IMR-90 (cell line): ENCODE results near the gene ZNF521. TPM values are rescaled to one million over a fixed set of nuclear protein-coding genes. Genes with fewer than 3 reads are reported as not detected.

Experiments used
- ATAC-seq: fragments of 200-7000 bp; cut with Tn5 transposase; 2 replicates; pipeline ENCODE4 v1.9.1; 2020; ENCODE audit warnings: low read depth, mild to moderate bottlenecking, moderate library complexity
- BruUV-seq: library from RNA; stranded (reverse); fragments of 400-500 nt; replicated peaks from 2 replicates; lab custom pipeline; 2021; lab: Mats Ljungman, UMichigan
- CTCF ChIA-PET: fragments of 300-600 bp; formaldehyde crosslinking; extraction: SDS; loops from one replicate; lab custom pipeline; 2021; ENCODE audit warnings: antibody characterized with exemption; lab: Yijun Ruan, JAX
- POLR2A ChIA-PET: fragments of 300-600 bp; sonication (Branson Sonifier 250); formaldehyde crosslinking; loops from one replicate; lab custom pipeline; 2022; ENCODE audit warnings: antibody characterized with exemption; ENCODE audit not compliant: unreplicated experiment; lab: Charles Lee
- DNase-seq: peaks from one replicate; pipeline ENCODE4 v3.0.0; 2013
- H2AFZ ChIP-seq: replicated peaks from 2 replicates; pipeline ENCODE3; 2013; ENCODE audit warnings: low read length, mild to moderate bottlenecking; ENCODE audit not compliant: poor library complexity
- H2AK5ac ChIP-seq: 2 replicates; pipeline ENCODE4 v1.6.1; 2013; ENCODE audit warnings: low read depth, low read length, inconsistent platforms
- H2AK9ac ChIP-seq: replicated peaks from 2 replicates; pipeline ENCODE3; 2013; ENCODE audit warnings: mild to moderate bottlenecking, low read depth, low read length, moderate library complexity; ENCODE audit not compliant: poor library complexity
- H2BK120ac ChIP-seq: 2 replicates; pipeline ENCODE4 v1.6.1; 2013; ENCODE audit warnings: low read depth, low read length, inconsistent platforms
- H2BK15ac ChIP-seq: 3 replicates; pipeline ENCODE4 v1.6.1; 2013; ENCODE audit warnings: low read depth, low read length, inconsistent platforms
- H2BK20ac ChIP-seq: 2 replicates; pipeline ENCODE4 v1.6.1; 2013; ENCODE audit warnings: low read depth, mild to moderate bottlenecking, inconsistent platforms, low read length, moderate library complexity
- H2BK5ac ChIP-seq: 2 replicates; pipeline ENCODE4 v1.6.1; 2013; ENCODE audit warnings: mild to moderate bottlenecking, low read depth, low read length, inconsistent platforms; ENCODE audit not compliant: poor library complexity, severe bottlenecking
- H3K14ac ChIP-seq: replicated peaks from 2 replicates; pipeline ENCODE4 v1.6.1; 2013; ENCODE audit warnings: low read depth, low read length, inconsistent platforms
- H3K18ac ChIP-seq: 2 replicates; pipeline ENCODE4 v1.6.1; 2013; ENCODE audit warnings: low read depth, low read length, control low read depth
- H3K23ac ChIP-seq: 2 replicates; pipeline ENCODE4 v1.6.1; 2013; ENCODE audit warnings: low read depth, low read length, inconsistent platforms
- H3K27ac ChIP-seq: 2 replicates; pipeline ENCODE4 v1.5.1; 2013; ENCODE audit warnings: mild to moderate bottlenecking, control low read depth, low read length; ENCODE audit not compliant: insufficient read depth
- H3K27me3 ChIP-seq: 2 replicates; pipeline ENCODE4 v1.6.1; 2013; ENCODE audit warnings: low read length; ENCODE audit not compliant: control insufficient read depth, insufficient read depth
- H3K36me3 ChIP-seq: 2 replicates; pipeline ENCODE4 v1.6.1; 2013; ENCODE audit warnings: low read length, mixed read lengths; ENCODE audit not compliant: control insufficient read depth, insufficient read depth
- H3K4ac ChIP-seq: 2 replicates; pipeline ENCODE4 v1.6.1; 2013; ENCODE audit warnings: low read depth, low read length, inconsistent platforms
- H3K4me1 ChIP-seq: 2 replicates; pipeline ENCODE4 v1.6.1; 2013; ENCODE audit warnings: low read length, mixed read lengths; ENCODE audit not compliant: control insufficient read depth, insufficient read depth
- H3K4me2 ChIP-seq: 2 replicates; pipeline ENCODE4 v1.6.1; 2013; ENCODE audit warnings: low read depth, mild to moderate bottlenecking, control low read depth, low read length, moderate library complexity
- H3K4me3 ChIP-seq: 2 replicates; pipeline ENCODE4 v1.5.1; 2013; ENCODE audit warnings: low read depth, mild to moderate bottlenecking, control low read depth, low read length, moderate library complexity; ENCODE audit not compliant: insufficient read depth
- H3K56ac ChIP-seq: 2 replicates; pipeline ENCODE4 v1.6.1; 2013; ENCODE audit warnings: low read length, inconsistent platforms; ENCODE audit not compliant: insufficient read depth; ENCODE audit errors: extremely low read depth
- H3K79me1 ChIP-seq, 2 experiments: 2 replicates each; pipeline ENCODE4 v1.6.1; 2013; ENCODE audit warnings: low read length in 2 of 2, inconsistent platforms in 1 of 2, low read depth in 1 of 2
- H3K9ac ChIP-seq: 2 replicates; pipeline ENCODE4 v1.6.1; 2013; ENCODE audit warnings: low read depth, low read length, control low read depth
- H3K9me1 ChIP-seq: 2 replicates; pipeline ENCODE4 v1.6.1; 2013; ENCODE audit warnings: low read length, inconsistent platforms; ENCODE audit not compliant: insufficient read depth
- H3K9me3 ChIP-seq: 2 replicates; pipeline ENCODE4 v1.6.1; 2013; ENCODE audit warnings: low read length; ENCODE audit not compliant: control insufficient read depth, insufficient read depth
- H4K20me1 ChIP-seq: 2 replicates; pipeline ENCODE4 v1.6.1; 2013; ENCODE audit warnings: low read length, inconsistent platforms; ENCODE audit not compliant: insufficient read depth
- H4K5ac ChIP-seq: 2 replicates; pipeline ENCODE4 v1.6.1; 2013; ENCODE audit warnings: mild to moderate bottlenecking, low read depth, low read length, control low read depth
- H4K8ac ChIP-seq, 2 experiments: 2 replicates each; pipeline ENCODE4 v1.6.1; 2013; ENCODE audit warnings: low read depth in 2 of 2, low read length in 2 of 2, control low read depth in 1 of 2, inconsistent platforms in 1 of 2
- H4K91ac ChIP-seq: 2 replicates; pipeline ENCODE4 v1.6.1; 2013; ENCODE audit warnings: low read depth, low read length, inconsistent platforms; ENCODE audit not compliant: insufficient read depth
- CEBPB ChIP-seq: IDR thresholded peaks from 2 replicates; pipeline ENCODE4 v1.6.1; 2012; ENCODE audit warnings: low read depth, low read length, improper control_type of control experiment
- CHD1 ChIP-seq: IDR thresholded peaks from 2 replicates; pipeline ENCODE4 v1.6.1; 2012; ENCODE audit warnings: low read depth, low read length, improper control_type of control experiment
- FOS ChIP-seq: fragments of 150-350 bp; IDR thresholded peaks from 2 replicates; pipeline ENCODE4 v1.6.1; 2016; ENCODE audit warnings: low read depth, low read length
- MAFK ChIP-seq: IDR thresholded peaks from 2 replicates; pipeline ENCODE4 v1.6.1; 2012; ENCODE audit warnings: low read depth, low read length, improper control_type of control experiment
- POLR2A ChIP-seq: IDR thresholded peaks from 2 replicates; pipeline ENCODE4 v1.6.1; 2012; ENCODE audit warnings: mild to moderate bottlenecking, low read depth, low read length
- RAD21 ChIP-seq: IDR thresholded peaks from 2 replicates; pipeline ENCODE4 v1.6.1; 2012; ENCODE audit warnings: low read length, improper control_type of control experiment
- SMC3 ChIP-seq: fragments of 150-350 bp; IDR thresholded peaks from 2 replicates; pipeline ENCODE4 v1.6.1; 2016; ENCODE audit warnings: low read depth, mild to moderate bottlenecking, antibody characterized with exemption, low read length, moderate library complexity
- WGBS, 2 experiments: methylation state at CpG; one replicate each; pipeline versions ENCODE4 v1.1.5 to v1.1.7; 2013; ENCODE audit warnings: missing lambda C conversion rate in 2 of 2; ENCODE audit not compliant: insufficient read length in 1 of 2; ENCODE audit errors: extremely low coverage in 2 of 2; 5-methylcytosine and 5-hydroxymethylcytosine counted together
- dilution Hi-C: fragments of 300-500 bp; cut with HindIII; formaldehyde crosslinking; loops from one replicate; pipeline ENCODE4 v1.14.3; 2018; ENCODE audit warnings: low sequenced_read_pairs; ENCODE audit not compliant: unreplicated experiment
- in situ Hi-C: fragments of 300-500 bp; cut with MboI; formaldehyde crosslinking; loops from 3 replicates; pipeline ENCODE4 v1.14.3; 2019; ENCODE audit warnings: low sequenced_read_pairs, inconsistent platforms, mixed read lengths
- intact Hi-C: fragments of 100-400 bp; cut with micrococcal nuclease; formaldehyde crosslinking; loops from 2 replicates; pipeline ENCODE4 v1.10.0; 2022
- polyA plus RNA-seq, 3 experiments: library from polyadenylated mRNA; depleted of rRNA; stranded (reverse); fragments of >200 nt; gene quantifications; 2 replicates each; pipeline ENCODE4 v1.2.3, GENCODE V29; 2012; ENCODE audit warnings: low replicate concordance in 1 of 3
- total RNA-seq: library from RNA; depleted of rRNA; stranded (reverse); fragments of >200 nt; gene quantifications from 2 replicates; pipeline ENCODE4 v1.2.3, GENCODE V29; 2012
- TF ChIP-seq, protein P1 (sequence below): conservative IDR thresholded peaks from 2 replicates; pipeline ENCODE4 v1.5.1; 2012; ENCODE audit warnings: mild to moderate bottlenecking, low read depth, low read length, improper control_type of control experiment
- TF ChIP-seq, protein P2 (sequence below): fragments of 150-350 bp; IDR thresholded peaks from 2 replicates; pipeline ENCODE4 v1.6.1; 2016; ENCODE audit warnings: low read depth, mild to moderate bottlenecking, low read length, moderate library complexity, borderline replicate concordance

The ZNF521 gene
- total and polyA plus RNA-seq, 2 of the 4 experiments (the other 2 are of a cell fraction): 21.5 to 59.3 TPM

DNA sequence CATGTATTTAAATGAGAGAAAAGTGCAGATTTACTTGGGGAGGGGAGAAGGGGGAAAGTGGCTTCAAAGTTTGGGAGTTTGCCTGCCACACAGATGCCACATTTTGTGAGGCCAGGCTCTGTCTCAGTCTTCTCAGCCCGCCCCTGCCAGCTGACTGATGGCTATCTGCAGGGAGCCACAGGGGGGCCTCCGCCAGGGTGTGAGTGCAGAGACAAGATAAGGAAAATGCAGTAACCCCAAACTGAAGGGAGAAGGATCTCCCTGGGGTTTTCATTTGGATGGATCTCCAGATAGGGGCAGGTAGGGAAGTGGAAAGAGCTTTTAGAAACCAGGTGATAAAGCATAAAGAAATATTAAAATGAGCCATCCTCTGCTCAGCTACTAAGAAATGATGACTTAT, 128.8 kb downstream of the ZNF521 start:
- H3K79me1 ChIP-seq: peaks cover 9 to 42% of the 10 kb centered on the region in 2 experiments; a peak in 3 of 4 replicates
- H4K91ac ChIP-seq: no peak overlapping the region
- intact Hi-C loops: no loop called here
- dilution Hi-C loops: no loop called here
- no peak overlapping the region for H3K56ac ChIP-seq
- BruUV-seq: no TSS peak
- H3K4me3 ChIP-seq: no peak overlapping the region
- H3K14ac ChIP-seq: no peak overlapping the region
- POLR2A ChIA-PET: no interaction called here
- H2AFZ ChIP-seq: no peak overlapping the region
- no peak overlapping the region for H2BK20ac ChIP-seq
- ATAC-seq: no peak
- no peak overlapping the region for H4K8ac ChIP-seq
- no peak overlapping the region for H4K5ac ChIP-seq
- no peak overlapping the region for H3K9ac ChIP-seq
- no peak overlapping the region for H2BK120ac ChIP-seq
- CTCF ChIA-PET: interaction anchor here (0.7 kb wide), 1 partner anchor 926 kb away, joined by 3 read pairs; no protein-coding TSS in a partner anchor
- no peaks in the 10 kb centered on the region for H4K20me1 ChIP-seq
- no peak overlapping the region for H2AK5ac ChIP-seq
- H3K18ac ChIP-seq: no peak overlapping the region
- no peaks in the 10 kb centered on the region for H3K27me3 ChIP-seq
- no peak overlapping the region for H3K27ac ChIP-seq
- no peak overlapping the region for H2AK9ac ChIP-seq
- no peak overlapping the region for H3K4me2 ChIP-seq
- no peak overlapping the region for H3K23ac ChIP-seq
- no peak overlapping the region for H3K4ac ChIP-seq
- H3K36me3 ChIP-seq: peaks cover 39% of the 10 kb centered on the region
- peaks cover 21% of the 10 kb centered on the region; the same call in 1 of the 2 replicates for H3K9me1 ChIP-seq
- DNase-seq: no peak
- H2BK15ac ChIP-seq: no peak overlapping the region
- in situ Hi-C loops: no loop called here
- WGBS, 2 experiments: 83% methylated on average over 1 of the region's 2 CpGs; no CpG with 5 or more reads in 1 of the 2 experiments
- TF ChIP-seq, protein P1, sequence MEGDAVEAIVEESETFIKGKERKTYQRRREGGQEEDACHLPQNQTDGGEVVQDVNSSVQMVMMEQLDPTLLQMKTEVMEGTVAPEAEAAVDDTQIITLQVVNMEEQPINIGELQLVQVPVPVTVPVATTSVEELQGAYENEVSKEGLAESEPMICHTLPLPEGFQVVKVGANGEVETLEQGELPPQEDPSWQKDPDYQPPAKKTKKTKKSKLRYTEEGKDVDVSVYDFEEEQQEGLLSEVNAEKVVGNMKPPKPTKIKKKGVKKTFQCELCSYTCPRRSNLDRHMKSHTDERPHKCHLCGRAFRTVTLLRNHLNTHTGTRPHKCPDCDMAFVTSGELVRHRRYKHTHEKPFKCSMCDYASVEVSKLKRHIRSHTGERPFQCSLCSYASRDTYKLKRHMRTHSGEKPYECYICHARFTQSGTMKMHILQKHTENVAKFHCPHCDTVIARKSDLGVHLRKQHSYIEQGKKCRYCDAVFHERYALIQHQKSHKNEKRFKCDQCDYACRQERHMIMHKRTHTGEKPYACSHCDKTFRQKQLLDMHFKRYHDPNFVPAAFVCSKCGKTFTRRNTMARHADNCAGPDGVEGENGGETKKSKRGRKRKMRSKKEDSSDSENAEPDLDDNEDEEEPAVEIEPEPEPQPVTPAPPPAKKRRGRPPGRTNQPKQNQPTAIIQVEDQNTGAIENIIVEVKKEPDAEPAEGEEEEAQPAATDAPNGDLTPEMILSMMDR: no peak
- TF ChIP-seq, protein P2, sequence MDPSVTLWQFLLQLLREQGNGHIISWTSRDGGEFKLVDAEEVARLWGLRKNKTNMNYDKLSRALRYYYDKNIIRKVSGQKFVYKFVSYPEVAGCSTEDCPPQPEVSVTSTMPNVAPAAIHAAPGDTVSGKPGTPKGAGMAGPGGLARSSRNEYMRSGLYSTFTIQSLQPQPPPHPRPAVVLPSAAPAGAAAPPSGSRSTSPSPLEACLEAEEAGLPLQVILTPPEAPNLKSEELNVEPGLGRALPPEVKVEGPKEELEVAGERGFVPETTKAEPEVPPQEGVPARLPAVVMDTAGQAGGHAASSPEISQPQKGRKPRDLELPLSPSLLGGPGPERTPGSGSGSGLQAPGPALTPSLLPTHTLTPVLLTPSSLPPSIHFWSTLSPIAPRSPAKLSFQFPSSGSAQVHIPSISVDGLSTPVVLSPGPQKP: no peak
- no peak for TF ChIP-seq MAFK
- no peak for TF ChIP-seq POLR2A
- no peak for TF ChIP-seq CEBPB
- TF ChIP-seq RAD21: no peak
- no peak for TF ChIP-seq FOS
- no peak for TF ChIP-seq CHD1
- TF ChIP-seq SMC3: no peak
- H2BK5ac ChIP-seq: no peak overlapping the region
- H3K4me1 ChIP-seq: no peaks in the 10 kb centered on the region
- H3K9me3 ChIP-seq: no peaks in the 10 kb centered on the region
